HUES6 (cell line): ENCODE results near the gene TMEM141.

Source experiments
- H3K27ac ChIP-seq: 2 replicates; pipeline ENCODE4 v1.7.0; 2013; ENCODE audit warnings: low read depth, mild to moderate bottlenecking, low read length, inconsistent platforms
- H3K27me3 ChIP-seq: 2 replicates; pipeline ENCODE4 v1.6.1; 2013; ENCODE audit warnings: low read length; ENCODE audit not compliant: control insufficient read depth, insufficient read depth
- H3K36me3 ChIP-seq: 2 replicates; pipeline ENCODE4 v1.6.1; 2013; ENCODE audit warnings: low read length; ENCODE audit not compliant: control insufficient read depth, insufficient read depth
- H3K4me1 ChIP-seq: 2 replicates; pipeline ENCODE4 v1.6.1; 2013; ENCODE audit warnings: low read length; ENCODE audit not compliant: control insufficient read depth, insufficient read depth
- H3K4me3 ChIP-seq: 2 replicates; pipeline ENCODE4 v1.5.1; 2013; ENCODE audit warnings: low read depth, low read length
- H3K9ac ChIP-seq: one replicate; pipeline ENCODE4 v1.6.1; 2013; ENCODE audit warnings: mild to moderate bottlenecking, low read length
- H3K9me3 ChIP-seq: 2 replicates; pipeline ENCODE4 v1.6.1; 2013; ENCODE audit warnings: low read depth, low read length; ENCODE audit not compliant: control insufficient read depth, insufficient read depth

TMEM141 gene

GRCh38 chr9:136824496-136825225 is 33.5 kb downstream of the TMEM141 start:
- peaks cover 64% of the 10 kb centered on the region for H3K36me3 ChIP-seq
- no peak overlapping the region for H3K4me3 ChIP-seq
- no peak overlapping the region for H3K27ac ChIP-seq
- no peaks in the 10 kb centered on the region for H3K27me3 ChIP-seq
- H3K4me1 ChIP-seq = peaks cover 8% of the 10 kb centered on the region; the same call in 1 of the 2 replicates
- no peaks in the 10 kb centered on the region for H3K9me3 ChIP-seq
- no peak overlapping the region for H3K9ac ChIP-seq

GRCh38 chr9:136825295-136826187 is 34.4 kb downstream of the TMEM141 start:
- H3K9me3 ChIP-seq = no peaks in the 10 kb centered on the region
- H3K36me3 ChIP-seq = peaks cover 73% of the 10 kb centered on the region
- no peak overlapping the region for H3K4me3 ChIP-seq
- peaks cover 8% of the 10 kb centered on the region; the same call in 1 of the 2 replicates for H3K4me1 ChIP-seq
- H3K9ac ChIP-seq = no peak overlapping the region
- no peak overlapping the region for H3K27ac ChIP-seq
- no peaks in the 10 kb centered on the region for H3K27me3 ChIP-seq

- Histone ChIP-seq H3K4me3 (no peak overlapping the region), H3K27ac (no peak overlapping the region), H3K36me3 (peaks cover 78% of the 10 kb centered on the region), H3K9ac (no peak overlapping the region), H3K27me3 (no peaks in the 10 kb centered on the region), H3K9me3 (no peaks in the 10 kb centered on the region), H3K4me1 (peaks cover 2% of the 10 kb centered on the region; the same call in 1 of the 2 replicates)
Measured at GRCh38 chr9:136826188-136826541, 35.0 kb downstream of the TMEM141 start.

- no peak overlapping the region for H3K4me3 ChIP-seq
- no peak overlapping the region for H3K27ac ChIP-seq
- no peak overlapping the region for H3K9ac ChIP-seq
- H3K36me3 ChIP-seq = peaks cover 86% of the 10 kb centered on the region
- H3K27me3 ChIP-seq = no peaks in the 10 kb centered on the region
- peaks cover 2% of the 10 kb centered on the region; the same call in 1 of the 2 replicates for H3K4me1 ChIP-seq
- H3K9me3 ChIP-seq = no peaks in the 10 kb centered on the region
Measured at GRCh38 chr9:136826703-136827582, 35.8 kb downstream of the TMEM141 start.

GRCh38 chr9:136827794-136828473 is 36.8 kb downstream of the TMEM141 start:
- Histone ChIP-seq H3K4me1 (peaks cover 2% of the 10 kb centered on the region; the same call in 1 of the 2 replicates), H3K36me3 (peaks cover 95% of the 10 kb centered on the region), H3K4me3 (no peak overlapping the region), H3K27me3 (no peaks in the 10 kb centered on the region), H3K9me3 (no peaks in the 10 kb centered on the region), H3K9ac (no peak overlapping the region), H3K27ac (no peak overlapping the region; the same call in 1 of the 2 replicates)

GRCh38 chr9:136828474-136829140 is 37.5 kb downstream of the TMEM141 start:
- Histone ChIP-seq H3K36me3 (peaks cover 90% of the 10 kb centered on the region), H3K9me3 (no peaks in the 10 kb centered on the region), H3K4me1 (no peaks in the 10 kb centered on the region; the same call in 1 of the 2 replicates)

GRCh38 chr9:136829412-136829811 is 38.3 kb downstream of the TMEM141 start:
- H3K27ac ChIP-seq = no peak overlapping the region
- H3K36me3 ChIP-seq = peaks cover 88% of the 10 kb centered on the region
- H3K27me3 ChIP-seq = no peaks in the 10 kb centered on the region
- H3K4me3 ChIP-seq = no peak overlapping the region
- no peaks in the 10 kb centered on the region for H3K9me3 ChIP-seq
- no peaks in the 10 kb centered on the region for H3K4me1 ChIP-seq
- H3K9ac ChIP-seq = no peak overlapping the region

More at GRCh38 chr9:136828474-136829140, 37.5 kb downstream of the TMEM141 start:
- H3K27me3 ChIP-seq = no peaks in the 10 kb centered on the region
- H3K4me3 ChIP-seq = no peak overlapping the region
- no peak overlapping the region for H3K27ac ChIP-seq
- H3K9ac ChIP-seq = no peak overlapping the region

- Histone ChIP-seq H3K27me3 (no peaks in the 10 kb centered on the region), H3K9me3 (no peaks in the 10 kb centered on the region), H3K27ac (no peak overlapping the region), H3K4me3 (no peak overlapping the region), H3K4me1 (no peaks in the 10 kb centered on the region), H3K9ac (no peak overlapping the region), H3K36me3 (peaks cover 82% of the 10 kb centered on the region)
Measured at GRCh38 chr9:136829981-136830885, 39.1 kb downstream of the TMEM141 start.

- Histone ChIP-seq H3K27me3 (no peaks in the 10 kb centered on the region), H3K4me1 (no peaks in the 10 kb centered on the region), H3K27ac (no peak overlapping the region), H3K4me3 (no peak overlapping the region), H3K9me3 (no peaks in the 10 kb centered on the region), H3K9ac (no peak overlapping the region), H3K36me3 (peaks cover 82% of the 10 kb centered on the region)
Measured at GRCh38 chr9:136831002-136831719, 40.0 kb downstream of the TMEM141 start.
